SU-DHL-6 (cell line): ENCODE data around the gene SYCP2L.

Source experiments
- H2AFZ ChIP-seq: fragments of 200-600 bp; sonication (generic); 2 replicates; pipeline ENCODE4 v1.6.1; 2014; ENCODE audit warnings: low read depth, mild to moderate bottlenecking, moderate library complexity, mixed read lengths, antibody characterized with exemption, low read length; ENCODE audit not compliant: severe bottlenecking
- H3F3A ChIP-seq: fragments of 200-600 bp; shearing (Covaris generic); 2 replicates; pipeline ENCODE4 v1.6.0; 2016; ENCODE audit warnings: antibody characterized with exemption, mild to moderate bottlenecking; ENCODE audit not compliant: insufficient read depth
- H3K27ac ChIP-seq: fragments of 200-600 bp; sonication (generic); 2 replicates; pipeline ENCODE4 v1.5.1; 2016; ENCODE audit warnings: low read depth, mild to moderate bottlenecking, low read length, moderate library complexity, mixed read lengths
- H3K27me3 ChIP-seq: fragments of 200-600 bp; sonication (generic), shearing (Covaris generic); 2 replicates; pipeline ENCODE4 v1.6.0; 2014; ENCODE audit warnings: mild to moderate bottlenecking, low read length
- H3K36me3 ChIP-seq: fragments of 200-600 bp; sonication (generic); 2 replicates; pipeline ENCODE4 v1.6.1; 2014; ENCODE audit warnings: mild to moderate bottlenecking, low read length, mixed read lengths
- H3K4me2 ChIP-seq: fragments of 300-600, 200-600 bp; shearing (Covaris generic), sonication (generic); 2 replicates; pipeline ENCODE4 v1.6.0; 2014; ENCODE audit warnings: low read length, low read depth, mild to moderate bottlenecking; ENCODE audit not compliant: poor library complexity, severe bottlenecking
- H3K4me3 ChIP-seq: fragments of 200-600 bp; sonication (generic); 2 replicates; pipeline ENCODE4 v1.5.1; 2014; ENCODE audit warnings: antibody characterized with exemption, low read length, mild to moderate bottlenecking, mixed read lengths; ENCODE audit not compliant: insufficient read depth, poor library complexity, severe bottlenecking
- H3K79me2 ChIP-seq: fragments of 200-600 bp; sonication (generic); 2 replicates; pipeline ENCODE4 v1.6.1; 2014; ENCODE audit warnings: mild to moderate bottlenecking, low read length, moderate library complexity; ENCODE audit not compliant: insufficient read depth
- H3K9ac ChIP-seq: fragments of 200-600 bp; sonication (generic); 2 replicates; pipeline ENCODE4 v1.7.0; 2014; ENCODE audit warnings: mild to moderate bottlenecking, low read length
- H3K9me2 ChIP-seq: fragments of 200-600 bp; sonication (generic); replicated peaks from 2 replicates; pipeline ENCODE4 v1.6.1; 2014; ENCODE audit warnings: low read length; ENCODE audit not compliant: insufficient read depth
- H3K9me3 ChIP-seq: fragments of 200-600 bp; sonication (generic); 2 replicates; pipeline ENCODE4 v1.6.1; 2014; ENCODE audit warnings: low read length, mixed read lengths; ENCODE audit not compliant: insufficient read depth
- H4K20me1 ChIP-seq: fragments of 200-600 bp; sonication (generic); 2 replicates; pipeline ENCODE4 v1.6.1; 2014; ENCODE audit warnings: low read depth, mild to moderate bottlenecking, antibody characterized with exemption, low read length, moderate library complexity, mixed read lengths
- EZH2phosphoT487 ChIP-seq: fragments of 200-600 bp; sonication (generic), shearing (Covaris generic); conservative IDR thresholded peaks from 2 replicates; pipeline ENCODE4 v1.6.1; 2018; ENCODE audit warnings: mild to moderate bottlenecking, antibody characterized with exemption, low read length, moderate library complexity, mixed read lengths
- TF ChIP-seq, protein P1 (sequence below): fragments of 200-600 bp; sonication (generic); IDR thresholded peaks from one replicate; pipeline ENCODE4 v1.5.1; 2017; ENCODE audit warnings: antibody characterized with exemption, mild to moderate bottlenecking, low read length, moderate library complexity; ENCODE audit not compliant: insufficient read depth, poor library complexity, severe bottlenecking

The SYCP2L gene

DNA sequence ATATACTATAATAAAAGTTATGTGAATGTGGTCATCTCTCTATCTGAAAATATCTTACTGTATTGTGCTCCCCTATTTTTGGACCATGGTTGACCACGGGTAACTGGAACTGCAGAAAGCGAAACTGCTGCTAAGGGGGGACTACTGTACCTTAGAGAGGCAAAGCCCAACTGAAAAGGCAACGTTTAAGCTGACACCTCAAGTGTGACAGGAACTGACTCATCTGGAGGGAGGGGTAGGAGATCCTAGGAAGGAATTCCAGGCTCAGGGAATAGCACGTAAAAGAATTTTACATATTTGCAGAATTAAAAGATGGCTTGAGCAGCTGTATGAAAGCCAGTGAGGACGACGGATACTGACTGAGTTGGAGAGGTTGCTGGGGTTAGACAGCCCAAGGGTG, 122.5 kb downstream of the SYCP2L start:
- no peak overlapping the region for H3K4me3 ChIP-seq
- no peaks in the 10 kb centered on the region for H3K36me3 ChIP-seq
- no peak for TF ChIP-seq EZH2phosphoT487
- TF ChIP-seq, protein P1, sequence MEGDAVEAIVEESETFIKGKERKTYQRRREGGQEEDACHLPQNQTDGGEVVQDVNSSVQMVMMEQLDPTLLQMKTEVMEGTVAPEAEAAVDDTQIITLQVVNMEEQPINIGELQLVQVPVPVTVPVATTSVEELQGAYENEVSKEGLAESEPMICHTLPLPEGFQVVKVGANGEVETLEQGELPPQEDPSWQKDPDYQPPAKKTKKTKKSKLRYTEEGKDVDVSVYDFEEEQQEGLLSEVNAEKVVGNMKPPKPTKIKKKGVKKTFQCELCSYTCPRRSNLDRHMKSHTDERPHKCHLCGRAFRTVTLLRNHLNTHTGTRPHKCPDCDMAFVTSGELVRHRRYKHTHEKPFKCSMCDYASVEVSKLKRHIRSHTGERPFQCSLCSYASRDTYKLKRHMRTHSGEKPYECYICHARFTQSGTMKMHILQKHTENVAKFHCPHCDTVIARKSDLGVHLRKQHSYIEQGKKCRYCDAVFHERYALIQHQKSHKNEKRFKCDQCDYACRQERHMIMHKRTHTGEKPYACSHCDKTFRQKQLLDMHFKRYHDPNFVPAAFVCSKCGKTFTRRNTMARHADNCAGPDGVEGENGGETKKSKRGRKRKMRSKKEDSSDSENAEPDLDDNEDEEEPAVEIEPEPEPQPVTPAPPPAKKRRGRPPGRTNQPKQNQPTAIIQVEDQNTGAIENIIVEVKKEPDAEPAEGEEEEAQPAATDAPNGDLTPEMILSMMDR: no peak
- H4K20me1 ChIP-seq: no peaks in the 10 kb centered on the region
- H3K27ac ChIP-seq: no peak overlapping the region
- no peaks in the 10 kb centered on the region for H3K9me3 ChIP-seq
- no peak overlapping the region for H2AFZ ChIP-seq
- no peaks in the 10 kb centered on the region for H3F3A ChIP-seq
- no peak overlapping the region for H3K4me2 ChIP-seq
- H3K79me2 ChIP-seq: no peaks in the 10 kb centered on the region
- no peak overlapping the region for H3K9ac ChIP-seq
- no peaks in the 10 kb centered on the region for H3K27me3 ChIP-seq
- H3K9me2 ChIP-seq: no peaks in the 10 kb centered on the region

DNA sequence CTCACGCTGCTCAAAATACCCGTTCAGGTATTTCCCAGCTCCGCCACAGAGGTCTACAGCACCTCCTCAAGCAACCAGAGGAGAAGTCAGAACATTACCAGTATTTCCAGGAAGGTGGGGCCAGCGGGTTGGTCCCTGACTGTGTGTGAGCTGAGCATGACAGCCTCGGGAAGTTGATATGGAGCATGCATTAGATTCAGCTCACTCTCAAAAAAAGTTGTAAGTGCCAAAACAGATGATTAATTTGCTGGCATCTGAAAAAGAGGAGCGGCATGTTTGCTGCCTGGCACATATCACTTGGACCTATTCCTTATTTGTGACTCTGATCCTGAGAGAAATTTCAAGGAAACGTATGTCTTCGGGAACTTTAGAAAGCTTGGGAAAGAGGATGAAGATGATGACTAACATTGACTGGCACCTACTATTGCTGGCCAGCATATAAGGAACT, 125.0 kb downstream of the SYCP2L start:
- Histone ChIP-seq H3K27ac (no peak overlapping the region), H3K9me2 (no peaks in the 10 kb centered on the region), H3K9me3 (no peaks in the 10 kb centered on the region), H3K9ac (no peak overlapping the region), H3K27me3 (no peaks in the 10 kb centered on the region), H3F3A (no peaks in the 10 kb centered on the region), H3K36me3 (no peaks in the 10 kb centered on the region), H2AFZ (no peak overlapping the region), H3K79me2 (no peaks in the 10 kb centered on the region), H3K4me3 (no peak overlapping the region), H4K20me1 (no peaks in the 10 kb centered on the region), H3K4me2 (no peak overlapping the region)
- TF ChIP-seq EZH2phosphoT487: no peak
- TF ChIP-seq, protein P1: no peak

DNA sequence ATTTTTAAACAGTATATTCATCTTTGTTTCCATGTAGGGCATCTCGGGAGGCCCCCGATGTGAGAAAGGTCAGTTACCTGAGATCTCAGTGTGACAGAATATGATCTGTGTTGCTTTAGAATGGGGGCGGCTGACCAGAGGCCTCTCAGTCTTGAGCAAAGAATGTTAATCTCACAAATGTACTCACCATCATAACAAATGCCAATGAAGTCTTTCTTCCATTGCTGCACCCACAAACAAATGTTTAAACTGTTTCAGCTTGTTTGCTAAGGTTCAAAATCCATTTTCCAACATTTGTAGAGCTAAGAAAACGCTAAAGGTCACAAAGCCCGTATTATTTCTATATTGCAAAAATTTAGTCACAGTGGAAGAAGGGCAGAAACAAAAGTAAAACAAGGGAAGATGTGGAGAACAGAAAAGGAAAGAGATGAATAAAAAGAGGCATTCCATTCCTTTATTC, 125.5 kb downstream of the SYCP2L start:
- H3K4me3 ChIP-seq: no peak overlapping the region
- TF ChIP-seq EZH2phosphoT487: no peak
- TF ChIP-seq, protein P1: no peak
- H3K4me2 ChIP-seq: no peak overlapping the region

More for the DNA sequence above, 125.5 kb downstream of the SYCP2L start:
- H3K27ac ChIP-seq: no peak overlapping the region
- no peak overlapping the region for H3K9ac ChIP-seq
- no peaks in the 10 kb centered on the region for H3K9me2 ChIP-seq
- H3K9me3 ChIP-seq: no peaks in the 10 kb centered on the region
- H2AFZ ChIP-seq: no peak overlapping the region
- no peaks in the 10 kb centered on the region for H3K27me3 ChIP-seq
- no peaks in the 10 kb centered on the region for H3F3A ChIP-seq
- no peaks in the 10 kb centered on the region for H4K20me1 ChIP-seq
- no peaks in the 10 kb centered on the region for H3K36me3 ChIP-seq
- H3K79me2 ChIP-seq: no peaks in the 10 kb centered on the region
